Right atrium auricular region (tissue), 2 donors: ENCODE measurements around the gene ONECUT3. TPM values are rescaled to one million over a fixed set of nuclear protein-coding genes. Genes with fewer than 3 reads are reported as not detected.

Experiments used
- DNase-seq: peaks from one replicate; pipeline ENCODE4 v3.0.0-alpha.2; 2019; ENCODE audit warnings: low spot score
- H3K27ac ChIP-seq, 2 donors: fragments of 200-600 bp; sonication (generic); 1 replicate in 1 of 2; 2 replicates in 1 of 2; pipeline ENCODE4 v1.5.1; 2016 to 2019
- H3K27me3 ChIP-seq, 2 donors: fragments of 200-600 bp; sonication (generic); one replicate each; pipeline versions ENCODE4 v1.5.1 to v1.6.0; 2017 to 2019
- H3K36me3 ChIP-seq: fragments of 200-600 bp; sonication (generic); one replicate; pipeline ENCODE4 v1.5.1; 2016
- H3K4me1 ChIP-seq, 2 donors: fragments of 200-600 bp; sonication (generic); one replicate each; pipeline versions ENCODE4 v1.5.1 to v1.6.0; 2017 to 2019
- H3K4me3 ChIP-seq, 2 donors: fragments of 200-600 bp; sonication (generic); 1 replicate in 1 of 2; 2 replicates in 1 of 2; pipeline ENCODE4 v1.5.1; 2017 to 2019; ENCODE audit warnings: mild to moderate bottlenecking in 1 of 2, moderate library complexity in 1 of 2
- H3K9me3 ChIP-seq, 2 donors: fragments of 200-600 bp; sonication (generic); one replicate each; pipeline ENCODE4 v1.5.1; 2019
- total RNA-seq, 2 donors: library from RNA; depleted of rRNA; stranded (reverse); fragments of >200 nt; gene quantifications; one replicate each; pipeline ENCODE4 v1.1.0, GENCODE V29; 2016
- TF ChIP-seq, protein P1 (sequence below), 2 donors: fragments of 200-600 bp; sonication (generic); IDR thresholded peaks; one replicate each; pipeline ENCODE4 v1.5.1; 2019; ENCODE audit warnings: antibody characterized with exemption in 2 of 2

The ONECUT3 gene
- total RNA-seq, 2 donors from 2014 or later = not detected

DNA sequence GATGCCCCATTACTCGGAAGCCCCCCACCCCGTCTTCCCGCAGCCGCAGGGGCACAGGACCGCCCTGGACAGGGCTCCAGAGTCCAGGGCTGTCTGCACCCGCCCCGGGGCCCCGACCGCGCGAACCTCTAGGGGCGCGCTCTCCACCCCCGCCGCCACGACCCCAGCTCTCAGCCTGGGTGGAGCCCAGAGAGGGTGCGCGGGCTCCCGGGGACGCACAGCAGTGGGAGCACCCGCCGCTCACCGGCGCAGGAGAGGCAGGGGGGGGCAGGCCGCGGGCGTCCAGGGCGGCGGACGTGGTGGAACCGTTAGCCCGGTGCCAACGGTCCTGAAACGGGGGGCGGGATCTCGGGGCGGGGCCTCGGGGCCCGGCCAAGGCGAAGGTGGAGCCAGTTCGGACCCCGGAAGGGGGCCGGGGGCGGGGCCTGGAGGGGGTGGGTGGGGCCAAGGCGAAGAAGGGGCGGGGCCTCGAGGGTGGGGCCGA, 58.7 kb downstream of the ONECUT3 start, which contains the start of gene ATP8B3:
TSS of gene ATP8B3 (minus strand) at position 335 of the 484 bp plus-strand sequence. CDS start 540 bp downstream, outside the sequence.
- Histone ChIP-seq H3K27ac (peak within 1 kb of the TSS; percentile 60 to 65), H3K36me3 (peaks cover 21% of the 10 kb centered on the region), H3K9me3 (no peaks in the 10 kb centered on the region), H3K27me3 (no peaks in the 10 kb centered on the region), H3K4me3 (peak within 1 kb of the TSS; percentile 46 to 56), H3K4me1 (peaks cover 0 to 24% of the 10 kb centered on the region in 2 donors)
- TF ChIP-seq, protein P1, sequence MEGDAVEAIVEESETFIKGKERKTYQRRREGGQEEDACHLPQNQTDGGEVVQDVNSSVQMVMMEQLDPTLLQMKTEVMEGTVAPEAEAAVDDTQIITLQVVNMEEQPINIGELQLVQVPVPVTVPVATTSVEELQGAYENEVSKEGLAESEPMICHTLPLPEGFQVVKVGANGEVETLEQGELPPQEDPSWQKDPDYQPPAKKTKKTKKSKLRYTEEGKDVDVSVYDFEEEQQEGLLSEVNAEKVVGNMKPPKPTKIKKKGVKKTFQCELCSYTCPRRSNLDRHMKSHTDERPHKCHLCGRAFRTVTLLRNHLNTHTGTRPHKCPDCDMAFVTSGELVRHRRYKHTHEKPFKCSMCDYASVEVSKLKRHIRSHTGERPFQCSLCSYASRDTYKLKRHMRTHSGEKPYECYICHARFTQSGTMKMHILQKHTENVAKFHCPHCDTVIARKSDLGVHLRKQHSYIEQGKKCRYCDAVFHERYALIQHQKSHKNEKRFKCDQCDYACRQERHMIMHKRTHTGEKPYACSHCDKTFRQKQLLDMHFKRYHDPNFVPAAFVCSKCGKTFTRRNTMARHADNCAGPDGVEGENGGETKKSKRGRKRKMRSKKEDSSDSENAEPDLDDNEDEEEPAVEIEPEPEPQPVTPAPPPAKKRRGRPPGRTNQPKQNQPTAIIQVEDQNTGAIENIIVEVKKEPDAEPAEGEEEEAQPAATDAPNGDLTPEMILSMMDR (IDR thresholded peaks at IDR 0.05) = peak in 1 of 2 donors; percentile 13
- DNase-seq = no peak

DNA sequence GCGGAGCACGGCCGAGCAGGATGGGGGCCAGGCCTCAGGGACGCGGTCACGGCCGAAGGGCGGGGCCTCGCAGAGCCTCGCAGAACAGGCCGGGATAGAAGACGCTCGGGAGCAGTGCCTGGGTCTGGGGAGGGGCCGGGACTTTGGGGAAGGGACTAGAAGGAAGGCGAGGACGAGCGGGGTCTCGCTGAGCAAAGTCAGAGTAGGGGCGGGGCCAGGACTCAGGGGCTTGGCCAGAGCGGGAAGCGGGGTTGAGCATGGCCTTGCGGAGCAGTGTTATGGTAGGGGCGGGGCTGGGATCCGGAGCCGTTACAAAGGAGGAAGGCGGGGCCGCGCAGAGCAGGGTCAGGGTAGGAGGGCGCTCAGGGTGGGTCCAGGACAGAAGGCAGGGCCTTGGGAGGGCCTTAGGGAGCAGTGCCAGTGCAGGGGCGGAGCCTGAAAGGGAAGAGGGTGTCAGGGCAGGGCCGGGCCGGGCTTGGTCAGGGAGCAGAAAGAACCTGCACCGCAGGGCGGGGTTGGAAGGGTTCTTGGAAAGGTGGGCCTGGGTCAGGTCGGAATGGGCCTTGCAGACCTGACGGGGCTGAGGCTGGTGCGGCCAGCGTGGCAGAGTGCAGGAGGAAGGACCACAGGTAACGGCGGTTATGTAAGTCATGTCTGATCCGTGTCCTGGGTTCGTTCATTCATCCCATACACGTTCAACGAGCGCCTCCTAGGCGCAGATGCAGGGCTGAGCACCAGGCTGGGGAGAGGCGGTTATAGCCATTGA, 59.3 kb downstream of the ONECUT3 start:
- Histone ChIP-seq H3K9me3 (no peaks in the 10 kb centered on the region), H3K4me3 (peak overlapping the region; percentile 46 to 56), H3K27ac (peak overlapping the region; percentile 60 to 65), H3K27me3 (no peaks in the 10 kb centered on the region), H3K36me3 (peaks cover 27% of the 10 kb centered on the region), H3K4me1 (peaks cover 0 to 24% of the 10 kb centered on the region in 2 donors)
- DNase-seq = peak; percentile 93
- TF ChIP-seq, protein P1 (IDR thresholded peaks at IDR 0.05) = peak in 1 of 2 donors; percentile 51

DNA sequence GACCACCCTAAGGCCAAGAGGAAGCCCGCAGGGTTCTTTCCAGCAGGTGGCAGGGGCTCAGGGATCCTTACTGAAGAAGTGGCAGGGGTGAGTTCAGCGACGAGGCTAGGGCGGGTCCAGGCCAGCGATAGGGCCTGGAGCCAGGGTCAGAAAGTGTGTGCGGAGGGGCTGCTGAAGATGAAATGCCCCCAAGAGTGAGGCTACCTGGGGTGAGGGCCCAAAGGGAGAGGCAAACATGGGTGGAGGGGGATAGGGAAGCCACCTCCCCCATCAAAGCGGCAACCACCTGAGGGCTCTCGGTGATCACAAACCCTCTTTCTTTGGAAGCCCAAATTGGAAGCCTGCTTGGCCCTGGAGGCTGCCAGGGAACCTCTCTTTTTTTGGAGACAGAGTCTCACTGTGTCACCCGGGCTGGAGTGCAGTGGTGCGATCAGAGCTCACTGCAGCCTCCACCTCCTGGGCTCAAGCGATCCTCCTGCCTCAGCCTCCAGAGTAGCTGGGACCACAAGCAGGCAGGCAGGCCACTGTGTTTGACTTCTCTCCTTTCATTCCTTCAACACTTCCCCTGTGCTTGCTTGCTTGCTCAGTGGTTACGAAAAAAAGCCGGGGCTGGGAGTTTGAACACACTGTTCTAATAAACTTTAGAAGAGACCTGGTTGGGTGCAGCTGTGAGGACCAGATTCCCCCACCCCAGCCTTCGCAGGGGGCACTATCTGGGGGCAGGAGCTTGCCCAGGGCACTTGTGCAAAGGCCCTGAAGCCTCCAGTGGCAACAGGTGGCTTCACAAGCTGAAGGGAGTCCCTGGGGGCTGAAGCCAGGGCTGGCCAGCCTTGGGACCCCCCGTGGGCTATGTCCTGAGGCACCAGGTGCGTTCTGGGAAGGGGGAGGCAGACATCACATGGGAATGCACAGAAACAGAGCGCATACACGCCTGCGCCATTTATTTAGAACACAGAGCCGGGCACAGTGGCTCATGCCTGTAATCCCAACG, 60.2 kb downstream of the ONECUT3 start:
- peaks cover 36% of the 10 kb centered on the region for H3K36me3 ChIP-seq
- peak overlapping the region in 1 of 2 donors; percentile 56 for H3K4me3 ChIP-seq
- no peaks in the 10 kb centered on the region for H3K9me3 ChIP-seq
- no peak for DNase-seq
- TF ChIP-seq, protein P1 (IDR thresholded peaks at IDR 0.05) = no peak
- peaks cover 0 to 24% of the 10 kb centered on the region in 2 donors for H3K4me1 ChIP-seq
- no peaks in the 10 kb centered on the region for H3K27me3 ChIP-seq
- no peak overlapping the region for H3K27ac ChIP-seq

DNA sequence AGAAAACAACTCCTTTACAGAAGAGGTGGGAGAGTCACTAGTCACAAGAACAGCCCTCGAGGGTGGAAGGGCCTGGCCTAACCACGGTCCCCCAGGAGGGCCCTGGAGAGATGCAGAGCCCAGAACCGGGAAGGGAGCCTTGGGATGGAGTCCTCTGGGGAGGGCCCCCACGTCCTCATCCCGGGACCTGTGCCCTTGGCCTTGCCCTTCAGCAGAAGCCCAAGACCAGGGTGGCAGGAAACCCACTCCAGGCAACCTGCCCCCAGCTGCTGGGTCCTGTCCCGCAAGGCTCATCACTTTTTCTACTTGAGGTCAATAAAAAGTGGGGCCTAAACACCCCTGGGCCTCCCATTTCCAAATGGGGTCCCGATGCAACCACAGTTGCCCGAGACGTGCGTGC, 61.1 kb downstream of the ONECUT3 start:
- no peak for DNase-seq
- H3K36me3 ChIP-seq = peaks cover 45% of the 10 kb centered on the region
- H3K4me1 ChIP-seq = peaks cover 0 to 24% of the 10 kb centered on the region in 2 donors
- no peak overlapping the region for H3K27ac ChIP-seq
- no peaks in the 10 kb centered on the region for H3K27me3 ChIP-seq
- no peak overlapping the region for H3K4me3 ChIP-seq
- TF ChIP-seq, protein P1 (IDR thresholded peaks at IDR 0.05) = no peak
- no peaks in the 10 kb centered on the region for H3K9me3 ChIP-seq

DNA sequence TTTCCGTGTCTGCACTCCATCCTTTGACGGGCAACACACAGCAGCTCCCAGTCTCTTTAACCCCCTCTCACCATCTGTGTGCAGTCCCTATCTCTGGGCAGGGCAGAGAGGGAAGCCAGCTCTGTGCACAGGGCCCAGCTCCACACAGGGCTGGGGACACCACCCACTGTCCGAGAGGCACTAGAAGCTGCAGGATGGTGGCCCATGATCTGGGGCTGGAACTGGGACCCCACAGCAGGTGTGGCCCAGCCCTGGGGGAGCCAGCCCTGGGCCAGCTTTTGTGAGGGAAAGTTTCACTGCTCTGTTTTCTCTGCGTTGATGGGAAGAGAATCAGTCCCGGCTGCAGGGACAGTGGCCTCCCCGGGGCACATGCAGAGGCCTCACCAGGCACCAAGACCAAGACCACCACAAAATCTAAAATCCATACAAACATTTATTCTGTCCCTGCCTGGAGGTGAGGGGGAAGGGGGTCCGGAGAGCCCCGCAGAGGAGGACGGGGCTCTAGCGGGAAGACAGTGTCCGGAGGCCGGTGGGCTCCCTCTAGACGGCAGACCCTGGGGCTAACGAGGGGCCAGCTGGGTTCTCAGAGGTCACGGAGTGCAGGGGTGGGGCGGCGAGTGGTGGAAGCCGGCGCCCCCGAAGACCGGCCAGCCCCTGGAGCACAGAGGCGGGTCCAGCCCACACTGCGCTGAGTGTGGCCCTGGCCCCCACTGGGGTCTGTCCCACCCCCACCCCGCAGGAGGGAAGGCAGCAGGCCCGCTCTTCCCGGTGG, 61.7 kb downstream of the ONECUT3 start:
- Histone ChIP-seq H3K9me3 (no peaks in the 10 kb centered on the region), H3K27me3 (no peaks in the 10 kb centered on the region), H3K36me3 (peaks cover 51% of the 10 kb centered on the region), H3K4me3 (no peak overlapping the region), H3K27ac (no peak overlapping the region), H3K4me1 (peaks cover 0 to 24% of the 10 kb centered on the region in 2 donors)
- no peak for DNase-seq
- TF ChIP-seq, protein P1 (IDR thresholded peaks at IDR 0.05) = no peak
